GM10847 (cell line): ENCODE data around the gene LIMK2.

Experiments used
- POLR2A ChIP-seq: IDR thresholded peaks from 2 replicates; pipeline ENCODE4 v1.6.1; 2011; ENCODE audit not compliant: insufficient read length; ENCODE audit errors: extremely low read depth

LIMK2 gene

DNA sequence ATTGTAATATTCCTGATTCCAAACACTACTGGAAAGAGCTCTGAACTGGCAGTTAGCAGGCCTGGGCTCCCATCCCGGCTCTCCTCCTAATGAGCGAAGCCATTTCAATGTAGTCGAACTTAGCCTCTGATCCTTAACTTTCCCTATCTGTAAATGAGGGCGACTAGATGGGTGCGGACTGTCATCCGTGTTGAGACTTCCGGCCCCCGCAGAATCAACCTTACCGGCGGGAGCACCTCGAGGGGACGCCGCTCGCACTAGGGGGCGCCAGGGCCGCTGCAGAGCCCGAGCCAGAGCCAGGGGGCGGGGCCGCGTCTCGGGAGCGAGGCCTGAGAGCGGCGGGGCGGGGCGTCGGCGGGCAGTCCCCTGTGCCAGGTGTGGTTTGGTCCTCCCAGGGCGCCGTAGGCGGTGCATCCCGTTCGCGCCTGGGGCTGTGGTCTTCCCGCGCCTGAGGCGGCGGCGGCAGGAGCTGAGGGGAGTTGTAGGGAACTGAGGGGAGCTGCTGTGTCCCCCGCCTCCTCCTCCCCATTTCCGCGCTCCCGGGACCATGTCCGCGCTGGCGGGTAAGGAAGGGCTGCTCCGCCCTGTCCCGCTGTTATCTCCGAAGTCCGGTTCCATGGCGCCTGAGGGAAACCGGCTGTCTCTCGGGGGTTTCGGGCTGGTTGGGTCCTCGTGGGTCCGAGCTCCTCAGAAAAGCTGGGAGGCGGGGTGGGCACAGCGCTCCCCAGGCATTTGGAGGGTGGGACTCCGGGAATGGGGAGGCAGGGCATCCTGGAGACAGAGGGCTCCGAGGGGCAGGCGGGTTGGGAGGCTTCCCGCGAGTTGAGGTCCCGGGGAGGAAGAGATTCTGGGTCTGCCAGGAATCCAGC, at the start of gene LIMK2:
TSS of gene LIMK2 (plus strand) at position 437 of the 869 bp plus-strand sequence. CDS start at position 548, 111 bp downstream.
- TF ChIP-seq POLR2A: peak; percentile 80

DNA sequence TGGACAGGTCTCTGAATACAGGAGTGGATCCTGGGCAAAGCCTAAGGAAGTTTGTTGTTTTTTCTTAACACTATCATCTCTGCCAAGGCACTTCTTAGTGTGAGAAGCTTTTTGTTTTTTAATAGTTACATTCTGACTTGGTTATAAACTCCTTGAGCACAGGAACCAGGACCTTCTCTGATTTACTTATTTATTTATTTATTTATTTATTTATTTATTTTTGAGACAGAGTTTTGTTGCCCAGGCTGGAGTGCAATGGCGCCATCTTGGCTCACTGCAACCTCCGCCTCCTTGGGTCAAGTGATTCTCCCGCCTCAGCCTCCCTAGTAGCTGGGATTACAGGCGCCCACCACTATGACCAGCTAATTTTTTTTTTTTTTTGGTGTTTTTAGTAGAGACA, 41.1 kb upstream of the LIMK2 start:
- TF ChIP-seq POLR2A: no peak

DNA sequence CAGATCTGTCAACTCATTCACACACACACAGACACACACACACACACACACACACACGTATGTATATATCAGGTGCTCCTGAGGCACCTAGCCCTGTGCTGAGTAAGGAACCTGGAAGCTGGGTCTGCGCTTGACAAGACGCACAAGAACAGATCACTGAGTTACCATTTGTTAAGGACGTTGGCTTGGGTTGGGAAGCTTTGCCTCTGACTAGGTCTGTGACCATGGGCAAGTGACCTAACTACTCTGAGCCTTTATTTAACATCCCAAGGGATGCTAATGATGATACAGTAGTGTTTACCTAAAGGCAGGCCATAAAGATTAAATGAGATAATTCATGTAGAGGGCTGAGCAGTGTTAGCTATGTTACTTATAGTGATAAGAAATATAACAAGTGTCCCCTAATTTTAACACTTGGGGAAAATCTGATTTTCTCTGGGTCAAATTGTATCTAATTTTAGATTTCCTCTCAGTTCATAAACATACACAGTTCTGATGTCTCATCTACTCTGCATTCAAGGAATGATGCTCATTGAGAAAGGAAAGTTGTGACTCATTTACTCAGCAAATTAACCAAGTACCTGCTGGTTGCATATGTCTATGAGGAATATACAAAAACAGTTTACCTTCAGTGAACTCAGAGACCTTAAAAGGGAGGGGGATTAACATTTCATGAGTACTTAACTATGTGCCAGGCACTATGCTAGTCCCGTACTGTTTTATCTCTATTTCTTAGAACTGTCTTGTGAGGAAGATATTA, 38.5 kb upstream of the LIMK2 start:
- TF ChIP-seq POLR2A: no peak

DNA sequence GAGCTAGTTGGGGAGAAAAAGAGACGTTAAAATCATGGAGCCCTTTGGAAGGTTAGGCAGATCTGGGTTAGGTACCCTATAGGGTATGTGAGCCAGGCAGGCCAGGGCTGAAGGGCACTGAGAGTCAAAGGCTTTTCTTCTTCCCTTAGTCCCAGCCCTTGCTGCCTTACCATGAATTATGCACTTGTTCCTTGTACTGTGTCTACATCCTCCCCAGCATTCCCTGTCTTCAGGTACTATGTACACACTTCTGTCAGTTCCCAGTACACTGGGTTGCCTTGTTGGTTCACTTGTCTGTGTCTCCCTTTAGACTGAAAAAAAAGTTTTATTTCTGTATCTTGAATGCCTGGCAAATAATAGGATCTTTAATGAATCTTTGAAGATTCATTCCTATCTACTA, 35.2 kb upstream of the LIMK2 start:
- TF ChIP-seq POLR2A: no peak

- no peak for TF ChIP-seq POLR2A
Measured at GRCh38 chr22:31177420-31178162, 34.5 kb upstream of the LIMK2 start.

DNA sequence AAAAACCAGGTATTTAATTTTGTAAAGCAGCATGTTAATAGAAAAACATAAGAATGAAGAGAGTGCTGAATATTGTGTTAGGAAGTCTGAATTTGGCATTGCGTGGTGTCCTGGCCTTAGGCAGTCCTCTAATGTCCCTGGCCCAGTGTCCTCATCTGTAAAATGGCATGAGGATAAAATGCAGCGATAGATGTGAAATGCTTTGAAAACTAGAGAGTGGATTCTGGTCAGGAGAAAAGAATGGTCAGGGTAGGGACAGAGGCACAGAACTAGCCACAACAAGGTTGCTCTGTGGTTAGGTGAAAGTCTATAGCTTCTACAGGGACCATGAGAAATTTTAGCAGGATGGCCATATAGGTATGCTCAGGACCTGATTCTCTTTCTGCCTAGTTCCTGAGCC, 33.2 kb upstream of the LIMK2 start:
- no peak for TF ChIP-seq POLR2A

GRCh38 chr22:31179345-31179744, 32.8 kb upstream of the LIMK2 start:
- TF ChIP-seq POLR2A: no peak

DNA sequence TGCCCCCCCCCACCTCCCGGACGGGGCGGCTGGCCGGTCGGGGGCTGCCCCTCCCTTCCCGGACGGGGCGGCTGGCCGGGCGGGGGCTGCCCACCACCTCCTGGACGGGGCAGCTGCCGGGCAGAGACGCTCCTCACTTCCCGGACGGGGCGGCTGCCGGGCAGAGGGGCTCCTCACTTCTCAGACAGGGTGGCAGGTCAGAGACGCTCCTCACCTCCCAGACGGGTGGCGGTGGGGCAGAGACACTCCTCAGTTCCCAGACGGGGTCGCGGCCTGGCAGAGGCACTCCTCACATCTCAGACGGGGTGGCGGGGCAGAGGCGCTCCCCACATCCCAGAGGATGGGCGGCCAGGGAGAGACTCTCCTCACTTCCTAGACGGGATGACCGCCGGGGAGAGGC, 28.1 kb upstream of the LIMK2 start:
- TF ChIP-seq POLR2A: no peak

DNA sequence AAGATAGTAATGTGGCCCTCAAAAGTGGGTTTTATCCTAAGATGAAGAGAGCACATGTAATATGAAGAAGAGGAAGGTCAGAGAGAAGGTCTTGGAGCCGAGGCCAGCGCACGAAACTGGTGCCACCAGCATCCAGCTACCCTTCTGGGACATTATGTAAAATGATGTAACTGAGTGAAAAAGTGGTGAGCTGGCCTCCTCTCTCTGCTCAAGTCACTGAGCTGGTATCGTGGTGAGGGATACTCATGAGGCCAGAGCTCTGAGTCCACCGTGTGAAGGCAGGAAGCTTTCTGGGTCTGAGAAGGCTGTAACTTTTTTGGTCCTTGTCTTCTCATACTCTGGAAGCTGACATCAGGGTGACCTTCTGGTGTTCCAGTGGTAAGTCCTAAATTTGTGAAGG, 27.0 kb upstream of the LIMK2 start:
- TF ChIP-seq POLR2A: no peak

DNA sequence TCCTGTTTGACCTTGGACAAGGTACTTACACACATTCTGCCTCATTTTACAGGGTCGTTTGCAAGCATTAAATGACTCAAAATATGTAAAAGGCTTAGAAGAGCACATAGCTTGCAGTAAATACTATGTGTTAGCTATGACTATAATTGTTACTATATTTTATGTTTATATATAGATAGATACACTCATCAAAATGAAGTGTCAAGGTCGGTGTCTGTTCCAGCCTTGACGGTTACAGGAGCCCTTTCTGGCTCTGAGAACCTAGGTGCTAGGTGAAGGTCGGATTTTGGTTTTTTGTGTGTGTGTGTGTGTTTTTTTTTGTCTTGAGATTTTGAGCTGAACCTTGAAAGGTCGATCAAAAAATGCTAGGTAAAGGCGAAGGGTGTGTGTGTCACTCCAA, 24.5 kb upstream of the LIMK2 start:
- TF ChIP-seq POLR2A: no peak

GRCh38 chr22:31192513-31192912, 19.6 kb upstream of the LIMK2 start:
- TF ChIP-seq POLR2A: no peak

DNA sequence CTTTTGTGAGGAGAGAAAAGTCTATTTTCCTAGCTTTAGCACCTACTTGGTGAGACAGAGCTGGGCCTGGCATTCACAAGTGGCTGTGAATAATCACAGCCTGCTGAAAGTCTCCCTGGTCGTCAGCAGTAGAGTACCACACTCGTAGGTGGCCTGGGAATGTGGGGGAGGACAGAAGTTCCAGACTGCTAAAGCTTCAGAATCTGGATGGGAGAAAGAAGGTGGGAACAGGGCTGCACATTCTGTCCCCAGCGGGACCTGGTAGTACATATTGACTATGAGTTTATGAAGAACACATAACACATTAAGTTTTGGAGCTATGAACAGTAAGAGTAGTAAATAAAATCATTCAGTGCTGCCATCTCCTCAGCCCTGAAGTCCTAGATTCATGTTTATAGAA, 19.0 kb upstream of the LIMK2 start:
- TF ChIP-seq POLR2A: no peak

DNA sequence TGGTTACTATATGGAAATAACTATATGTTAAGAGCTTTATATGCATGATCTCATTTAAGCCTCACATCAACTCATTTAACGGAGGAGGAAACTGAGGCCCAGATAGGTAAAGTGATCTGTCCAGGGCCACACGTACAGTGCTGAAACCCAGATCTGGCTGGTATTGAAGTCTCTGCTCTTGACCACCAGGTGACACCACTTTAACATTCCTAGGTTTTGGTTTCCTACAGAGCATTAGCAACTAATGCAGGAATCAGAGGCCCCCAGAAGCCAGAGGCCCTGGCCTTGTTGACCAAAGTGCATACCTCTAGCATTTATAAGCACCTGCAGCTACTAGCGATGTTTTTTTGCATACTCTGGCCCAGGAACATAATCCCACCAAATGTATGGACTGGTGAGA, 12.9 kb upstream of the LIMK2 start:
- no peak for TF ChIP-seq POLR2A

DNA sequence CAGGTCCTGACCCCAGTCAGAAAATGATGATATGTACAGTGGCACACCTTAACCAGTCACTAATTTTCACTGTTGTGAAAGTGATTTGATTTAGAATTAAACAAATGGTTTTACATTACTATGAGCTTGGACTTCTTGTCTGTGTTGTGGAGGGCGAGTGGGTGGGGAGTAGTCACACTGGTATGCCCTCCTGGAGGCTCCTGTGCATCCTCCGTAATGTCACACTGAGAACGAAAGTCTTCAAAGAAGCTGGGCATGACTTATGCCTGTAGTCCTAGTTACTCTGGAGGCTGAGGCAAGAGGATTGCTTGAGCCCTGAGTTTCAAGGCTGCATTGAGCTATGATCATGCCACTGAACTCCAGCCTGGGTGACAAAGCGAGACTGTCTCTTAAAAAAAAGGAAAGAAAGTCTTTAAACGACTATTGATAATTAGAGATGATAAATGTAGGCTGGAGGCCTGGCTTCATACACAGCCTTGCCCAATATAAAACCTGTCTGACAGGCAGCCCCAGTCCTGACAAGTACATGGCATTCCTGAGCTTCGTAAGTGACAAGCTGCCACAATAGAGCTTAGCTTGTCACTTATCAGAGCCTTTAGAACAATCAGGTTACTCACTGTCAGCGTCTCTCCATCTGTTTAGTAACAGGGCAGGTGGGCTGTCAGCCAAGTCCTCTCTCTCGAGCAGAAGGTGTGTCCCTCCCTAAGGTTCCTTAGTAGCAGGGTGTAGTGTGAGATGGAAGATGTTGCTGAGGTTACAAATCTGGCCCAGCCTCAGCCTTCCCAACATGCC, 5.0 kb upstream of the LIMK2 start:
- TF ChIP-seq POLR2A: no peak
